HL-60 (cell line): ENCODE data around the gene PROC.

Experiments used
- DNase-seq, 2 experiments: peaks; one replicate each; pipeline ENCODE4 v3.0.0-alpha.2; 2010 to 2020; ENCODE audit warnings: low read depth in 1 of 2, low spot score in 1 of 2
- H3K27ac ChIP-seq: fragments of 250-450 bp; sonication (Bioruptor Pico); replicated peaks from 2 replicates; pipeline ENCODE4 v1.5.1; 2020; ENCODE audit warnings: mild to moderate bottlenecking, moderate library complexity
- H3K27me3 ChIP-seq: fragments of 250-450 bp; sonication (Bioruptor Pico); 2 replicates; pipeline ENCODE4 v1.5.1; 2021; ENCODE audit warnings: mild to moderate bottlenecking, moderate library complexity; ENCODE audit not compliant: insufficient read depth, poor library complexity, severe bottlenecking
- H3K4me3 ChIP-seq: replicated peaks from 2 replicates; pipeline ENCODE4 v1.5.1; 2011; ENCODE audit warnings: mild to moderate bottlenecking, control low read depth, low read length; ENCODE audit not compliant: insufficient read depth
- GABPA ChIP-seq: IDR thresholded peaks from 2 replicates; pipeline ENCODE4 v1.6.1; 2012; ENCODE audit warnings: low read depth
- POLR2AphosphoS5 ChIP-seq: IDR thresholded peaks from 2 replicates; pipeline ENCODE4 v1.6.1; 2012; ENCODE audit warnings: low read depth
- SPI1 ChIP-seq: IDR thresholded peaks from 2 replicates; pipeline ENCODE4 v1.6.1; 2012; ENCODE audit warnings: low read depth, mild to moderate bottlenecking, borderline replicate concordance
- TF ChIP-seq, protein P1 (sequence below): IDR thresholded peaks from one replicate; pipeline ENCODE4 v1.5.1; 2011; ENCODE audit warnings: low read length, control low read depth, inconsistent platforms; ENCODE audit not compliant: insufficient read depth
- TF ChIP-seq, protein P2 (sequence below): IDR thresholded peaks from 2 replicates; pipeline ENCODE4 v1.6.1; 2012; ENCODE audit warnings: low read depth; ENCODE audit not compliant: insufficient replicate concordance

The PROC gene

DNA sequence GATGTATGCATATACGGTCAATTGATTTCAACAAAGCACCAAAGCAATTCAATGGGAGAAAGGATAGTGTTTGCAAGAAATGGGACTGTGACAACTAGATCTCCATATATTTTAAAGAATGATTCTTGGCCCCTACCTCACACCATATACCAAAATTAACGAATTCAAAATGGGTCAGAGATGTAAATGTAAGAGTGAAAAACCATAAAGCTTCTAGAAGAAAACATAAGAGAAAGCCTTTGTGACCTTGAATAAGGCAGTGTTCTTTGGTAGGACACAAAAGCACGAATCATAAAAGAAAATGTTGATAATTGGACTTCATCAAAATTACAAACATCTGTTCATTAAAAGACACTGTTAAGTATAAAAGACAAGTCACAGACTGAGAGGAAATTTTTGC, 5.0 kb upstream of the PROC start:
- TF ChIP-seq, protein P1, sequence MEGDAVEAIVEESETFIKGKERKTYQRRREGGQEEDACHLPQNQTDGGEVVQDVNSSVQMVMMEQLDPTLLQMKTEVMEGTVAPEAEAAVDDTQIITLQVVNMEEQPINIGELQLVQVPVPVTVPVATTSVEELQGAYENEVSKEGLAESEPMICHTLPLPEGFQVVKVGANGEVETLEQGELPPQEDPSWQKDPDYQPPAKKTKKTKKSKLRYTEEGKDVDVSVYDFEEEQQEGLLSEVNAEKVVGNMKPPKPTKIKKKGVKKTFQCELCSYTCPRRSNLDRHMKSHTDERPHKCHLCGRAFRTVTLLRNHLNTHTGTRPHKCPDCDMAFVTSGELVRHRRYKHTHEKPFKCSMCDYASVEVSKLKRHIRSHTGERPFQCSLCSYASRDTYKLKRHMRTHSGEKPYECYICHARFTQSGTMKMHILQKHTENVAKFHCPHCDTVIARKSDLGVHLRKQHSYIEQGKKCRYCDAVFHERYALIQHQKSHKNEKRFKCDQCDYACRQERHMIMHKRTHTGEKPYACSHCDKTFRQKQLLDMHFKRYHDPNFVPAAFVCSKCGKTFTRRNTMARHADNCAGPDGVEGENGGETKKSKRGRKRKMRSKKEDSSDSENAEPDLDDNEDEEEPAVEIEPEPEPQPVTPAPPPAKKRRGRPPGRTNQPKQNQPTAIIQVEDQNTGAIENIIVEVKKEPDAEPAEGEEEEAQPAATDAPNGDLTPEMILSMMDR: no peak
- H3K27me3 ChIP-seq: no peaks in the 10 kb centered on the region
- no peak overlapping the region for H3K27ac ChIP-seq
- DNase-seq: no peak
- H3K4me3 ChIP-seq: no peak overlapping the region

DNA sequence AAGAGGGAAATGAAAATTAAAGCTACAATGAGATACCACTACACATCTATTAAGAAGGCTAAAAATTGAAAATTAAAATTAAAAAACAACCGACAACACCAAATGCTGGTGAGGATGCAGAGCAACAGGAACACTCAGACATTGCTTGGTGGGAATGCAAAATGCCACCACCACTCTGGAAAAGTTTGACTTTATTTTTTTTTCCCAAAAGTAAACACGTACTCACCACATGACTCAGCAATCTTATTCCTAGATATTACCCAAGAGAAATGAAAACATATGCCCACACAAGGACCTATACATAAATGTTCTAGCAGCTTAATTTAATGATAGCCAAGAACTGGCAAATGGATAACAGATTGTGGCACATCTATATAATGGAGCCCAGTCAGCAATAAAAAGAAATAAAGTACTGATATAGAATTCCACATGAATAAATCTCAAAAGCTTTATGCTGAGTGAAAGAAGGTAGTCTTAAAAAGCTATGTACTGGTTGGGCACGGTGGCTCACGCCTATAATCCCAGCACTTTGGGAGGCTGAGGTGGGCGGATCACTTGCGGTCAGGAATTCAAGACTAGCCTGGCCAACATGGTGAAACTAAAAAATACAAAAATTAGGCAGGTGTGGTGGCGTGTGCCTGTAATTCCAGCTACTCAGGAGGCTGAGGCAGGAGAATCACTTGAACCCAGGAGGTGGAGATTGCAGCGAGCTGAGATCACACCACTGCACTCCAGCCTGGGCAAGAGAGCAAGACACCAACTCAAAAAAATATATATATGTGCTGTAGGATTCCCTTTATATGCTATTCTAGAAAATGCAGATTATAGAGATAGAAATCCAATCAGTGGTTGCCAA, 4.2 kb upstream of the PROC start:
- Histone ChIP-seq H3K27me3 (no peaks in the 10 kb centered on the region), H3K4me3 (no peak overlapping the region), H3K27ac (no peak overlapping the region)
- DNase-seq: no peak
- TF ChIP-seq GABPA (no peak), POLR2AphosphoS5 (no peak), SPI1 (no peak)
- TF ChIP-seq, protein P1: no peak
- TF ChIP-seq, protein P2, sequence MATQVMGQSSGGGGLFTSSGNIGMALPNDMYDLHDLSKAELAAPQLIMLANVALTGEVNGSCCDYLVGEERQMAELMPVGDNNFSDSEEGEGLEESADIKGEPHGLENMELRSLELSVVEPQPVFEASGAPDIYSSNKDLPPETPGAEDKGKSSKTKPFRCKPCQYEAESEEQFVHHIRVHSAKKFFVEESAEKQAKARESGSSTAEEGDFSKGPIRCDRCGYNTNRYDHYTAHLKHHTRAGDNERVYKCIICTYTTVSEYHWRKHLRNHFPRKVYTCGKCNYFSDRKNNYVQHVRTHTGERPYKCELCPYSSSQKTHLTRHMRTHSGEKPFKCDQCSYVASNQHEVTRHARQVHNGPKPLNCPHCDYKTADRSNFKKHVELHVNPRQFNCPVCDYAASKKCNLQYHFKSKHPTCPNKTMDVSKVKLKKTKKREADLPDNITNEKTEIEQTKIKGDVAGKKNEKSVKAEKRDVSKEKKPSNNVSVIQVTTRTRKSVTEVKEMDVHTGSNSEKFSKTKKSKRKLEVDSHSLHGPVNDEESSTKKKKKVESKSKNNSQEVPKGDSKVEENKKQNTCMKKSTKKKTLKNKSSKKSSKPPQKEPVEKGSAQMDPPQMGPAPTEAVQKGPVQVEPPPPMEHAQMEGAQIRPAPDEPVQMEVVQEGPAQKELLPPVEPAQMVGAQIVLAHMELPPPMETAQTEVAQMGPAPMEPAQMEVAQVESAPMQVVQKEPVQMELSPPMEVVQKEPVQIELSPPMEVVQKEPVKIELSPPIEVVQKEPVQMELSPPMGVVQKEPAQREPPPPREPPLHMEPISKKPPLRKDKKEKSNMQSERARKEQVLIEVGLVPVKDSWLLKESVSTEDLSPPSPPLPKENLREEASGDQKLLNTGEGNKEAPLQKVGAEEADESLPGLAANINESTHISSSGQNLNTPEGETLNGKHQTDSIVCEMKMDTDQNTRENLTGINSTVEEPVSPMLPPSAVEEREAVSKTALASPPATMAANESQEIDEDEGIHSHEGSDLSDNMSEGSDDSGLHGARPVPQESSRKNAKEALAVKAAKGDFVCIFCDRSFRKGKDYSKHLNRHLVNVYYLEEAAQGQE: no peak

DNA sequence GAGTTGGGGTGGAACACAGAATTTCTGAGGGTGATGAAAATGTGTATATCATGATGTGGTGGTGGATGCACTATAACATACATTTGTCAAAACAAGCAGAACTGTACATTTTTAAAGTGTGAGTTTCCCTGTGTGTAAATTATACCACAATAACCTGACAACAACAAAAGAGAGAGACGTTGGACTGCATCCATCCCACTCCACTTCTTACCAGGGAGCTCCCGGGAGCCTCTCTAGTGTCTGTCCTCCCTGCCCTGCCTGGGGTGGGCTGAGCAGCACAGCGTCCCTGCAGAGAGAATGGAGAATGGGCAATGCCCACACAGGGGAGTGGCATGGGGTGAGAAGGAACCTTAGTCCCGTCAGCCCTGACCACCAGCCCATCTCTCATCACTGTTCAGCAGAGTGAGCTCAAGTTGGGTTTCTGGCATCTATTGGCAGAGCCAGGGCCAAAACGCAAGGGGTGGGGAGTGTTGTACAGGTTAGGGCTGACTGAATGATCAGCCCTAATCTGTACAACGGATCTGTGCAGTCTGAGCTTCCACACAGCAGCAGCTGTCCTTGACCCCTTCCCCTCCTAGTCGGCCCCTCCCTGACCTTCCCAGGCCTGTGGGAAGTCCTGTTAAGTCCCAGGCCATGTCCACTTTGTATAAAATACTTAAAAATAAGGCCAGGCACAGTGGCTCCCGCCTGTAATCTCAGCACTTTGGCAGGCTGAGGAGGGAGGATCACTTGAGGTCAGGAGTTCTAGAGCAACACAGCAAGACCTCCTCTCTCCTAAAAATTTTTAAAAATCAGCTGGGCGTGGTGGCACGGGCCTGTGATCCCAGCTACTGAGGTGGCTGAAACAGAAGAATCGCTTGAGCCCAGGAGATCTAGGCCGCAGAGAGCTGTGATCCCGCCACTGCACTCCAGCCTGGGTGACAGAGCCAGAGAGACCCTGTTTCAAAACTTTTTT, 3.3 kb upstream of the PROC start:
- DNase-seq: no peak
- TF ChIP-seq, protein P2: no peak
- TF ChIP-seq GABPA (no peak), POLR2AphosphoS5 (no peak), SPI1 (no peak)
- TF ChIP-seq, protein P1: no peak
- H3K27ac ChIP-seq: no peak overlapping the region
- no peaks in the 10 kb centered on the region for H3K27me3 ChIP-seq
- no peak overlapping the region for H3K4me3 ChIP-seq
